ENCODE data around the gene TMEM191C. TPM values are rescaled to one million over a fixed set of nuclear protein-coding genes. Genes with fewer than 3 reads are reported as not detected.
A peak's percentile ranks its signal among the peaks of the same experiment; 100 is the strongest.
"Not testable (repeated sequence)": the region's sequence is repeated elsewhere in the genome, so short reads cannot be mapped to it uniquely, and the experiment has no call there.

Gene TMEM191C
- total and polyA plus RNA-seq, 7 donors, result 0.01 to 0.34 (median 0.06) TPM; not detected in 3

DNA sequence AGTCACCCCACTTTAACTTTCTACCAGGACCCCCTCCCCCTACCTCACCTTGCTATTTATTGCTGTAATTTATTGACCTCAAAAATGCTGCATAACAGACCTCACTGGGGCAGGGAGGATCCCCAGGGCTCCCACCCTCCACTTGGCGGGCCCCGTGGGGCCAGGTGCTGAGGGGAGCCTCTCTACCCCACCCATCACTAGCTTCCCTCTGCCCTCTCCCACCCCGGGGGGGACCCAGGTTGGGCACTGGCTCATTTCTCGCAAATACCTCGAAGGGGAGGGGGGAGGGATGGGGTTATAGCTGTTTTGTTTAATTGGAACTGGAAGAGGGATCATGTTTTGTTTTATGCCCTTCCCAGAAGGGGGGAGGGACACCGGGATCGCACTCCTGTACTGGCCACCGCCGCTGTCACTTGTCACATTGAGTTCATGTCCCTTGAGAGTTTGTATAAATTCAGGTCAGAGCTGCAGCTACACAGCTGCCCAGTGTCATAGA lies 16.3 kb upstream of the TMEM191C start:
- DNase-seq (no peak), ATAC-seq (no peak)
- no peak overlapping the region for H3K27ac ChIP-seq
- no peaks in the 10 kb centered on the region for H3K9me3 ChIP-seq
- peaks cover 0 to 15% of the 10 kb centered on the region in 2 donors for H3K36me3 ChIP-seq (ENCODE audit: insufficient read depth in 1 of 2, low read depth in 1 of 2)
- TF ChIP-seq, protein P1, sequence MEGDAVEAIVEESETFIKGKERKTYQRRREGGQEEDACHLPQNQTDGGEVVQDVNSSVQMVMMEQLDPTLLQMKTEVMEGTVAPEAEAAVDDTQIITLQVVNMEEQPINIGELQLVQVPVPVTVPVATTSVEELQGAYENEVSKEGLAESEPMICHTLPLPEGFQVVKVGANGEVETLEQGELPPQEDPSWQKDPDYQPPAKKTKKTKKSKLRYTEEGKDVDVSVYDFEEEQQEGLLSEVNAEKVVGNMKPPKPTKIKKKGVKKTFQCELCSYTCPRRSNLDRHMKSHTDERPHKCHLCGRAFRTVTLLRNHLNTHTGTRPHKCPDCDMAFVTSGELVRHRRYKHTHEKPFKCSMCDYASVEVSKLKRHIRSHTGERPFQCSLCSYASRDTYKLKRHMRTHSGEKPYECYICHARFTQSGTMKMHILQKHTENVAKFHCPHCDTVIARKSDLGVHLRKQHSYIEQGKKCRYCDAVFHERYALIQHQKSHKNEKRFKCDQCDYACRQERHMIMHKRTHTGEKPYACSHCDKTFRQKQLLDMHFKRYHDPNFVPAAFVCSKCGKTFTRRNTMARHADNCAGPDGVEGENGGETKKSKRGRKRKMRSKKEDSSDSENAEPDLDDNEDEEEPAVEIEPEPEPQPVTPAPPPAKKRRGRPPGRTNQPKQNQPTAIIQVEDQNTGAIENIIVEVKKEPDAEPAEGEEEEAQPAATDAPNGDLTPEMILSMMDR (IDR thresholded peaks at IDR 0.05), result no peak
- intact Hi-C loops (cut with DNase I), result no loop called here
- no peaks in the 10 kb centered on the region for H3K27me3 ChIP-seq (ENCODE audit: insufficient read depth in 3 of 3, low read length in 2 of 3)
- 63 to 73% (median 63%) methylated on average over 9 of the region's 9 CpGs for WGBS, 3 donors
- H3K4me3 ChIP-seq, result no peak overlapping the region
- no peaks in the 10 kb centered on the region for H3K4me1 ChIP-seq

DNA sequence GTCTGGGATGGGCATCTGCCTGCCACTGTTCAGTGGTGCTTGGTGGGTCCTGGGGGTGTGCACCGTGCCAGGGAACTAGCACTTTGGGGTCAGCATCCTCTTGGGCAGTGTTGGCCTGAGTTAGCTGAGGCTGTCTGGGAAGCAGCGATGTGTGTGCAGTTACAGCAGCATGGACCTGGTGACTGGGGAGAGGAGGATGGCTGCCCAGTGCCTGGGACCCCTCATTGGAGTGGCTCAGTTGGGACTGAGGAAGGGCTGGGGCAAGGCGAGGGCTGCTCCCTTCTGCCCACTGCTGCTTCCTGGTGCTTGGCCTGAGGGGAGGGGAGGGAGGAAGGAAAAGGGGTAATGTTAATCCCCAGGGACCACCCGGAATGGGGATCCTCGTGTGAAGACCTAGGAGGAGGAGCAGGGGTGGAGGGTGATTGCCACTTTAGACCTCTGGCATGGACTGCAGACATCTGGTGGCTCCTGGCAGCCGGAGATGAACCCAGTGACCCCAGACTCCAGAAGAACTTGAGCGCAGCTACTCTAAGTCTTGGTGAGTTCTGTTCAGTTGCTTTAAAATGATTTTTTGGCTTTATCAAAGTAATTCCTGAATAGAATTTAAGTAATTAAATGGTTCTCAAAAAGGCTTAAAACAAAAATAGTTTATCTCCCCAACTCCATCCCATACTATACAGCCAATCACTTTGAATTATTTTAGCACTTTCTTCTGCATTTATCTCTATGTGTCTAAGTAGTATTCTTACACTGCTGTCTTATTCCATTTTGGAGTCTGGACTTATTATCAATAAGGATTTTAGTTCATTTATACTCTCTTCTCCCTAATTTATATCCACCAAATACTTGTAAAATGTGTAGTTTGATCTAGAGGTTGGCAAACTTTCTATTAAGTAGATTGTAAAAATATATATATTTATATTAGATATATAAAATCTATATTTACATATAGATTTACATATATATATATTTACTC lies 15.4 kb upstream of the TMEM191C start:
- peak in 1 of 2 donors; percentile 4 for DNase-seq
- no peaks in the 10 kb centered on the region for H3K9me3 ChIP-seq

DNA sequence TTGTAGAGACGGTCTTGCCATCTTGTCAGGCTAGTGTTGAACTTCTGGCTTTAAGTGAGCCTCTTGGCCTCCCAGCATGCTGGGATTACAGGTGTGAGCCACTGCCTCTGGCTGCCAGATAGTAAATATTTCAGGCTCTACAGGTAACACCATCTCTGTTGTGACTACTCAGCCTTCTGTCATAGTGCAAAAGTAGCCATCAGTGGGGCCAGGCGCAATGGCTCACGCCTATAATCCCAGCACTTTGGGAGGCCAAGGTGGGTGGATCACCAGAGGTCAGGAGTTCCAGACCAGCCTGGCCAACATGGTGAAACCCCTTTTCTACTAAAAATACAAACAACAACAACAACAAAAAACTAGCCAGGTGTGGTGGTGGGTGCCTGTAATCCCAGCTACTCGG lies 14.5 kb upstream of the TMEM191C start:
- intact Hi-C loops (cut with DNase I); ATAC-seq; H3K27me3 ChIP-seq (ENCODE audit: insufficient read depth in 3 of 3, low read length in 2 of 3); H3K27ac ChIP-seq; H3K9me3 ChIP-seq; DNase-seq; H3K4me1 ChIP-seq; H3K4me3 ChIP-seq; H3K36me3 ChIP-seq (ENCODE audit: insufficient read depth in 1 of 2, low read depth in 1 of 2): not testable (repeated sequence)
- 89 to 94% (median 93%) methylated on average over 4 of the region's 4 CpGs for WGBS, 3 donors

More for the DNA sequence above, 15.4 kb upstream of the TMEM191C start:
- H3K36me3 ChIP-seq (ENCODE audit: insufficient read depth in 1 of 2, low read depth in 1 of 2), result peaks cover 0 to 5% of the 10 kb centered on the region in 2 donors
- WGBS, 3 donors, result 67 to 73% (median 70%) methylated on average over 7 of the region's 7 CpGs
- no peaks in the 10 kb centered on the region for H3K27me3 ChIP-seq (ENCODE audit: insufficient read depth in 3 of 3, low read length in 2 of 3)
- no peak overlapping the region for H3K27ac ChIP-seq
- H3K4me1 ChIP-seq, result no peaks in the 10 kb centered on the region
- no peak overlapping the region for H3K4me3 ChIP-seq
- ATAC-seq, result peak in 1 of 4 donors; percentile 17
- intact Hi-C loops (cut with DNase I), result no loop called here
- TF ChIP-seq, protein P1 (IDR thresholded peaks at IDR 0.05), result no peak

DNA sequence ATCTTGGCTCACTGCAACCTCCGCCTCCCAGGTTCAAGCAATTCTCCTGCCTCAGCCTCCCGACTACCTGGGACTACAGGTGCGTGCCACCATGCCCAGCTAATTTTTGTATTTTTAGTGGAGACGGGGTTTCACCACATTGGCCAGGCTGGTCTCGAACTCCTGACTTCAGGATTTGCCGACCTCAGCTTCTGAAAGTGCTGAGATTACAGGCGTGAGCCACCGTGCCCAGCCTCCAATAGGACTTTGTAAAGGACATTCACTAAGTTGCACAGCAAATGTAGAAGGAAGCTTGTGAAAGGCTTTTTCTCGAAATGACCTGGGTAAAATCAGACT lies 12.2 kb upstream of the TMEM191C start:
- H3K27ac ChIP-seq; H3K4me3 ChIP-seq; H3K4me1 ChIP-seq; ATAC-seq; H3K36me3 ChIP-seq (ENCODE audit: insufficient read depth in 1 of 2, low read depth in 1 of 2); H3K27me3 ChIP-seq (ENCODE audit: insufficient read depth in 3 of 3, low read length in 2 of 3); DNase-seq; H3K9me3 ChIP-seq; intact Hi-C loops (cut with DNase I): not testable (repeated sequence)
- WGBS, 3 donors, result 90 to 92% (median 92%) methylated on average over 9 of the region's 9 CpGs

DNA sequence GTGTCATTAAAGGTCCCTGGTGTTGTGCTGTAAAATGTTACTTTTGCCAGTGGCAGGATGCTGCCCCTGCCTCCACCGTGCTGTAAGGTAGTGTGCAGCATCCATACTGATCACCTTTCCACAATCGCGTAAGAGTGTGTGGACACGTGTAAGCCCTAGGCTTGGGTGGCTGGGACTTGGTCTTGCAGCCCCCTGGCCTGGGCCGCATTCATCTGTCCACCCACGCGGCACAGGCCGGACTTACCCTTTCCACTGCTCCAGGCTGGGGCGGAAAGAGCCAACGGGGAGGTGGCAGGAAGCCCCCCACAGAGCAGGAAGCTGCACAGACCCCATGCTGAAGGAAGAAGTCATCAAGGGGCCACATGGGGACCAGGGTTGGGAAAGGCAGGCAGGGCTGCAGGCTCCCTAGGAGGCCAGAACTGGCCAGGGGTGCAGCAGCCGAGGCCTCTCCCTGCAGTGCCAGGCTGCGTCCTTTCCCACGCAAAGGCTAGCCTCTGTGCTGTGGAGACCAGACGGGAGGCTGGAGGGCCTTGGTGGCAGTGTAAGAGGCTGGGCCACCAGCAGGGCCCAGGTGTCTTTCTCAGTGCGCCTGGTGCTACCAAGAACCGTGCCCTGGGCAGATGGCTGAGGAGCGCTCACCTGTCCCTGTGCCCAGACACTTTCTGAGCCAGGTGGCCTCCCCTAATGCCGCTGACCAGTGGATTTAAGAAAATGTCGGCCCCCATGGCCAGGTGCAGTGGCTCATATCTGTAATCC lies 11.7 kb upstream of the TMEM191C start:
- intact Hi-C loops (cut with DNase I), result no loop called here
- H3K9me3 ChIP-seq, result no peaks in the 10 kb centered on the region
- WGBS, 3 donors, result 82 to 88% (median 86%) methylated on average over 18 to 19 of the region's 19 CpGs
- no peak overlapping the region for H3K4me3 ChIP-seq
- ATAC-seq, result peak in 1 of 4 donors; percentile 47
- no peaks in the 10 kb centered on the region for H3K27me3 ChIP-seq (ENCODE audit: insufficient read depth in 3 of 3, low read length in 2 of 3)
- no peaks in the 10 kb centered on the region for H3K36me3 ChIP-seq (ENCODE audit: insufficient read depth in 1 of 2, low read depth in 1 of 2)
- no peak overlapping the region for H3K27ac ChIP-seq
- TF ChIP-seq, protein P1 (IDR thresholded peaks at IDR 0.05), result no peak
- DNase-seq, result peak; percentile 4 to 35
- H3K4me1 ChIP-seq, result no peaks in the 10 kb centered on the region

Measured in psoas muscle (tissue), 8 donors.